ENCODE data around the gene TXLNG.

Gene TXLNG

GRCh38 chrX:16745102-16745501 lies 41.2 kb upstream of the TXLNG start:
- Histone ChIP-seq H3K27ac (replicated peaks) (no peak overlapping the region), H3K27me3 (ENCODE audit: insufficient read depth, poor library complexity, severe bottlenecking) (no peaks in the 10 kb centered on the region), H3K4me3 (replicated peaks; ENCODE audit: insufficient read depth, low read length) (no peak overlapping the region)
- no peak for DNase-seq (ENCODE audit: low read depth in 1 of 2, low spot score in 1 of 2)
- TF ChIP-seq CTCF (IDR thresholded peaks at IDR 0.05; ENCODE audit: insufficient read depth, low read length) (no peak), SPI1 (IDR thresholded peaks at IDR 0.05; ENCODE audit: borderline replicate concordance, low read depth) (no peak), REST (IDR thresholded peaks at IDR 0.05; ENCODE audit: insufficient replicate concordance, low read depth) (no peak), POLR2AphosphoS5 (IDR thresholded peaks at IDR 0.05; ENCODE audit: low read depth) (no peak), GABPA (IDR thresholded peaks at IDR 0.05; ENCODE audit: low read depth) (no peak)

- Histone ChIP-seq H3K27ac (replicated peaks) (no peak overlapping the region), H3K4me3 (replicated peaks; ENCODE audit: insufficient read depth, low read length) (no peak overlapping the region), H3K27me3 (ENCODE audit: insufficient read depth, poor library complexity, severe bottlenecking) (no peaks in the 10 kb centered on the region)
- no peak for DNase-seq (ENCODE audit: low read depth in 1 of 2, low spot score in 1 of 2)
- TF ChIP-seq POLR2AphosphoS5 (IDR thresholded peaks at IDR 0.05; ENCODE audit: low read depth) (no peak), REST (IDR thresholded peaks at IDR 0.05; ENCODE audit: insufficient replicate concordance, low read depth) (no peak), GABPA (IDR thresholded peaks at IDR 0.05; ENCODE audit: low read depth) (no peak), SPI1 (IDR thresholded peaks at IDR 0.05; ENCODE audit: borderline replicate concordance, low read depth) (no peak), CTCF (IDR thresholded peaks at IDR 0.05; ENCODE audit: insufficient read depth, low read length) (no peak)
Measured at GRCh38 chrX:16745659-16746058, 40.6 kb upstream of the TXLNG start.

- no peak overlapping the region for H3K27ac ChIP-seq (replicated peaks)
- no peak for TF ChIP-seq GABPA (IDR thresholded peaks at IDR 0.05; ENCODE audit: low read depth)
- no peak for TF ChIP-seq CTCF (IDR thresholded peaks at IDR 0.05; ENCODE audit: insufficient read depth, low read length)
- no peak for DNase-seq (ENCODE audit: low read depth in 1 of 2, low spot score in 1 of 2)
- H3K4me3 ChIP-seq (replicated peaks; ENCODE audit: insufficient read depth, low read length), result no peak overlapping the region
- no peaks in the 10 kb centered on the region for H3K27me3 ChIP-seq (ENCODE audit: insufficient read depth, poor library complexity, severe bottlenecking)
Measured at GRCh38 chrX:16748425-16748824, 37.8 kb upstream of the TXLNG start.

- no peaks in the 10 kb centered on the region for H3K27me3 ChIP-seq (ENCODE audit: insufficient read depth, poor library complexity, severe bottlenecking)
- TF ChIP-seq SPI1 (IDR thresholded peaks at IDR 0.05; ENCODE audit: borderline replicate concordance, low read depth), result no peak
- no peak for TF ChIP-seq REST (IDR thresholded peaks at IDR 0.05; ENCODE audit: insufficient replicate concordance, low read depth)
- no peak for TF ChIP-seq GABPA (IDR thresholded peaks at IDR 0.05; ENCODE audit: low read depth)
- no peak for TF ChIP-seq POLR2AphosphoS5 (IDR thresholded peaks at IDR 0.05; ENCODE audit: low read depth)
- TF ChIP-seq CTCF (IDR thresholded peaks at IDR 0.05; ENCODE audit: insufficient read depth, low read length), result no peak
- H3K4me3 ChIP-seq (replicated peaks; ENCODE audit: insufficient read depth, low read length), result no peak overlapping the region
- DNase-seq (ENCODE audit: low read depth in 1 of 2, low spot score in 1 of 2), result no peak
- H3K27ac ChIP-seq (replicated peaks), result no peak overlapping the region
Measured at GRCh38 chrX:16750136-16750535, 36.1 kb upstream of the TXLNG start.

All from HL-60 (cell line).